Suprapubic skin (tissue), 3 donors: Measurements from ENCODE around the gene PHRF1.

ENCODE experiments used
- EP300 ChIP-seq: sonication (generic); formaldehyde crosslinking; IDR thresholded peaks from one replicate; pipeline ENCODE4 v1.6.1; 2017; ENCODE audit warnings: antibody characterized with exemption
- TF ChIP-seq, protein P1 (sequence below), 2 donors: fragments of 200-600 bp in 1 of 2; fragments of 450-650 bp in 1 of 2; sonication (generic) in 1 of 2; IDR thresholded peaks; one replicate each; pipeline ENCODE4 v1.5.1; 2016 to 2019; ENCODE audit warnings: antibody characterized with exemption in 2 of 2, mild to moderate bottlenecking in 1 of 2, moderate library complexity in 1 of 2

DNA sequence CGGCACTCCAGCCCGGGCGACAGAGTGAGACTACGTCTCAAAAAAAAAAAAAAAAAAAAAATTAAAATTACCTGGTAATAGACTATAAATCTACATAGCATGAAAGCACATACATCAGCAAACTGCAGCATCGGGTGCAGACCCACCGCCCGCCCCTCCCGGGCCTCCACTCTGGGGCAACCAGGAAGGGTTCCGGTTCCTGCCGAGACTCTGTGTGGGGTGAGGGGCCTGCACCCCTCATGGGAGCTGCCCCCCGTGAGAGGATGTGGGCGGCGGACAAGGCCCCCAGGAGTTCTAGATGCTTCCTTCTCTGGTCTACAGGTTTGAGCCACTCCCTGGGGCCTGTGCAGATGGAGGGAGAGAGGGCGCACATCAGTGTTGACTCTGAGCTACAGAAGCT is 69.9 kb downstream of the PHRF1 start:
- TF ChIP-seq, protein P1, sequence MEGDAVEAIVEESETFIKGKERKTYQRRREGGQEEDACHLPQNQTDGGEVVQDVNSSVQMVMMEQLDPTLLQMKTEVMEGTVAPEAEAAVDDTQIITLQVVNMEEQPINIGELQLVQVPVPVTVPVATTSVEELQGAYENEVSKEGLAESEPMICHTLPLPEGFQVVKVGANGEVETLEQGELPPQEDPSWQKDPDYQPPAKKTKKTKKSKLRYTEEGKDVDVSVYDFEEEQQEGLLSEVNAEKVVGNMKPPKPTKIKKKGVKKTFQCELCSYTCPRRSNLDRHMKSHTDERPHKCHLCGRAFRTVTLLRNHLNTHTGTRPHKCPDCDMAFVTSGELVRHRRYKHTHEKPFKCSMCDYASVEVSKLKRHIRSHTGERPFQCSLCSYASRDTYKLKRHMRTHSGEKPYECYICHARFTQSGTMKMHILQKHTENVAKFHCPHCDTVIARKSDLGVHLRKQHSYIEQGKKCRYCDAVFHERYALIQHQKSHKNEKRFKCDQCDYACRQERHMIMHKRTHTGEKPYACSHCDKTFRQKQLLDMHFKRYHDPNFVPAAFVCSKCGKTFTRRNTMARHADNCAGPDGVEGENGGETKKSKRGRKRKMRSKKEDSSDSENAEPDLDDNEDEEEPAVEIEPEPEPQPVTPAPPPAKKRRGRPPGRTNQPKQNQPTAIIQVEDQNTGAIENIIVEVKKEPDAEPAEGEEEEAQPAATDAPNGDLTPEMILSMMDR (IDR thresholded peaks at IDR 0.05), result no peak
- no peak for TF ChIP-seq EP300
